ENCODE measurements around the gene PRDM15.

PRDM15 gene

GRCh38 chr21:41901099-41901498 is 22.0 kb upstream of the PRDM15 start:
- Histone ChIP-seq H3K27me3 (ENCODE audit: low read depth) (no peaks in the 10 kb centered on the region), H3K4me3 (no peak overlapping the region), H3K36me3 (replicated peaks) (peaks cover 30% of the 10 kb centered on the region), H3K4me1 (no peaks in the 10 kb centered on the region), H3K9me3 (no peaks in the 10 kb centered on the region)
- no peak for DNase-seq (ENCODE audit: low spot score in 2 of 2)
- in situ Hi-C loops (cut with MboI; ENCODE audit: low sequenced_read_pairs), result no loop called here

GRCh38 chr21:41900401-41900800 is 21.3 kb upstream of the PRDM15 start:
- Histone ChIP-seq H3K4me1 (no peaks in the 10 kb centered on the region), H3K27me3 (ENCODE audit: low read depth) (no peaks in the 10 kb centered on the region), H3K4me3 (no peak overlapping the region), H3K9me3 (no peaks in the 10 kb centered on the region), H3K36me3 (replicated peaks) (peaks cover 30% of the 10 kb centered on the region)
- in situ Hi-C loops (cut with MboI; ENCODE audit: low sequenced_read_pairs), result no loop called here
- no peak for DNase-seq (ENCODE audit: low spot score in 2 of 2)

GRCh38 chr21:41899426-41900202 is 20.5 kb upstream of the PRDM15 start:
- in situ Hi-C loops (cut with MboI; ENCODE audit: low sequenced_read_pairs), result no loop called here
- DNase-seq (ENCODE audit: low spot score in 2 of 2), result no peak
- H3K4me3 ChIP-seq, result no peak overlapping the region
- H3K9me3 ChIP-seq, result no peaks in the 10 kb centered on the region
- H3K27me3 ChIP-seq (ENCODE audit: low read depth), result no peaks in the 10 kb centered on the region
- H3K36me3 ChIP-seq (replicated peaks), result peaks cover 28% of the 10 kb centered on the region
- H3K4me1 ChIP-seq, result no peaks in the 10 kb centered on the region

- DNase-seq (ENCODE audit: low spot score in 2 of 2), result no peak
- Histone ChIP-seq H3K36me3 (replicated peaks) (peaks cover 28% of the 10 kb centered on the region), H3K4me1 (no peaks in the 10 kb centered on the region), H3K9me3 (no peaks in the 10 kb centered on the region), H3K4me3 (no peak overlapping the region), H3K27me3 (ENCODE audit: low read depth) (no peaks in the 10 kb centered on the region)
- in situ Hi-C loops (cut with MboI; ENCODE audit: low sequenced_read_pairs), result no loop called here
Measured at GRCh38 chr21:41898998-41899397, 19.9 kb upstream of the PRDM15 start.

GRCh38 chr21:41897700-41898099 is 18.6 kb upstream of the PRDM15 start:
- no peak for DNase-seq (ENCODE audit: low spot score in 2 of 2)
- no peaks in the 10 kb centered on the region for H3K4me1 ChIP-seq
- no peak overlapping the region for H3K4me3 ChIP-seq
- no peaks in the 10 kb centered on the region for H3K9me3 ChIP-seq
- in situ Hi-C loops (cut with MboI; ENCODE audit: low sequenced_read_pairs), result no loop called here
- peaks cover 28% of the 10 kb centered on the region for H3K36me3 ChIP-seq (replicated peaks)
- no peaks in the 10 kb centered on the region for H3K27me3 ChIP-seq (ENCODE audit: low read depth)

GRCh38 chr21:41897047-41897669 is 18.0 kb upstream of the PRDM15 start:
- H3K4me1 ChIP-seq, result no peaks in the 10 kb centered on the region
- no peaks in the 10 kb centered on the region for H3K27me3 ChIP-seq (ENCODE audit: low read depth)
- in situ Hi-C loops (cut with MboI; ENCODE audit: low sequenced_read_pairs), result no loop called here
- H3K9me3 ChIP-seq, result no peaks in the 10 kb centered on the region
- DNase-seq (ENCODE audit: low spot score in 2 of 2), result no peak
- no peak overlapping the region for H3K4me3 ChIP-seq
- H3K36me3 ChIP-seq (replicated peaks), result peaks cover 24% of the 10 kb centered on the region

GRCh38 chr21:41895643-41896493 is 16.7 kb upstream of the PRDM15 start:
- DNase-seq (ENCODE audit: low spot score in 2 of 2), result no peak
- in situ Hi-C loops (cut with MboI; ENCODE audit: low sequenced_read_pairs), result no loop called here
- no peaks in the 10 kb centered on the region for H3K27me3 ChIP-seq (ENCODE audit: low read depth)
- no peaks in the 10 kb centered on the region for H3K9me3 ChIP-seq
- H3K36me3 ChIP-seq (replicated peaks), result peaks cover 11% of the 10 kb centered on the region
- H3K4me1 ChIP-seq, result no peaks in the 10 kb centered on the region
- H3K4me3 ChIP-seq, result no peak overlapping the region

- H3K9me3 ChIP-seq, result no peaks in the 10 kb centered on the region
- no peaks in the 10 kb centered on the region for H3K27me3 ChIP-seq (ENCODE audit: low read depth)
- peaks cover 6% of the 10 kb centered on the region for H3K36me3 ChIP-seq (replicated peaks)
- in situ Hi-C loops (cut with MboI; ENCODE audit: low sequenced_read_pairs), result no loop called here
- no peaks in the 10 kb centered on the region for H3K4me1 ChIP-seq
- DNase-seq (ENCODE audit: low spot score in 2 of 2), result no peak
- no peak overlapping the region for H3K4me3 ChIP-seq
Measured at GRCh38 chr21:41894922-41895557, 15.9 kb upstream of the PRDM15 start.

- no peaks in the 10 kb centered on the region for H3K4me1 ChIP-seq
- DNase-seq (ENCODE audit: low spot score in 2 of 2), result no peak
- no peak overlapping the region for H3K4me3 ChIP-seq
- no peaks in the 10 kb centered on the region for H3K27me3 ChIP-seq (ENCODE audit: low read depth)
- in situ Hi-C loops (cut with MboI; ENCODE audit: low sequenced_read_pairs), result no loop called here
- peaks cover 6% of the 10 kb centered on the region for H3K36me3 ChIP-seq (replicated peaks)
- H3K9me3 ChIP-seq, result no peaks in the 10 kb centered on the region
Measured at GRCh38 chr21:41894511-41894910, 15.4 kb upstream of the PRDM15 start.

GRCh38 chr21:41892726-41893125 is 13.6 kb upstream of the PRDM15 start:
- DNase-seq (ENCODE audit: low spot score in 2 of 2), result no peak
- Histone ChIP-seq H3K4me1 (no peaks in the 10 kb centered on the region), H3K4me3 (no peak overlapping the region), H3K9me3 (no peaks in the 10 kb centered on the region), H3K36me3 (replicated peaks) (peaks cover 7% of the 10 kb centered on the region), H3K27me3 (ENCODE audit: low read depth) (no peaks in the 10 kb centered on the region)
- in situ Hi-C loops (cut with MboI; ENCODE audit: low sequenced_read_pairs), result no loop called here

- Histone ChIP-seq H3K27me3 (ENCODE audit: low read depth) (no peaks in the 10 kb centered on the region), H3K9me3 (no peaks in the 10 kb centered on the region), H3K4me3 (no peak overlapping the region), H3K4me1 (no peaks in the 10 kb centered on the region), H3K36me3 (replicated peaks) (peaks cover 7% of the 10 kb centered on the region)
- no peak for DNase-seq (ENCODE audit: low spot score in 2 of 2)
- in situ Hi-C loops (cut with MboI; ENCODE audit: low sequenced_read_pairs), result no loop called here
Measured at GRCh38 chr21:41891132-41891531, 12.0 kb upstream of the PRDM15 start.

- Histone ChIP-seq H3K36me3 (replicated peaks) (peaks cover 7% of the 10 kb centered on the region), H3K9me3 (no peaks in the 10 kb centered on the region), H3K27me3 (ENCODE audit: low read depth) (no peaks in the 10 kb centered on the region), H3K4me3 (no peak overlapping the region), H3K4me1 (no peaks in the 10 kb centered on the region)
- DNase-seq (ENCODE audit: low spot score in 2 of 2), result no peak
- in situ Hi-C loops (cut with MboI; ENCODE audit: low sequenced_read_pairs), result no loop called here
Measured at GRCh38 chr21:41890355-41890754, 11.2 kb upstream of the PRDM15 start.

GRCh38 chr21:41888749-41889376 is 9.7 kb upstream of the PRDM15 start:
- no peaks in the 10 kb centered on the region for H3K9me3 ChIP-seq
- in situ Hi-C loops (cut with MboI; ENCODE audit: low sequenced_read_pairs), result no loop called here
- H3K36me3 ChIP-seq (replicated peaks), result peaks cover 7% of the 10 kb centered on the region; the same call in 1 of the 2 replicates
- no peaks in the 10 kb centered on the region for H3K4me1 ChIP-seq
- no peak for DNase-seq (ENCODE audit: low spot score in 2 of 2)
- no peaks in the 10 kb centered on the region for H3K27me3 ChIP-seq (ENCODE audit: low read depth)
- no peak overlapping the region for H3K4me3 ChIP-seq
